ENCODE data around the gene RFXANK.
A peak's percentile ranks its signal among the peaks of the same experiment; 100 is the strongest.
"Not testable (repeated sequence)": the region's sequence is repeated elsewhere in the genome, so short reads cannot be mapped to it uniquely, and the experiment has no call there.

The RFXANK gene, protein sequence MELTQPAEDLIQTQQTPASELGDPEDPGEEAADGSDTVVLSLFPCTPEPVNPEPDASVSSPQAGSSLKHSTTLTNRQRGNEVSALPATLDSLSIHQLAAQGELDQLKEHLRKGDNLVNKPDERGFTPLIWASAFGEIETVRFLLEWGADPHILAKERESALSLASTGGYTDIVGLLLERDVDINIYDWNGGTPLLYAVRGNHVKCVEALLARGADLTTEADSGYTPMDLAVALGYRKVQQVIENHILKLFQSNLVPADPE

DNA sequence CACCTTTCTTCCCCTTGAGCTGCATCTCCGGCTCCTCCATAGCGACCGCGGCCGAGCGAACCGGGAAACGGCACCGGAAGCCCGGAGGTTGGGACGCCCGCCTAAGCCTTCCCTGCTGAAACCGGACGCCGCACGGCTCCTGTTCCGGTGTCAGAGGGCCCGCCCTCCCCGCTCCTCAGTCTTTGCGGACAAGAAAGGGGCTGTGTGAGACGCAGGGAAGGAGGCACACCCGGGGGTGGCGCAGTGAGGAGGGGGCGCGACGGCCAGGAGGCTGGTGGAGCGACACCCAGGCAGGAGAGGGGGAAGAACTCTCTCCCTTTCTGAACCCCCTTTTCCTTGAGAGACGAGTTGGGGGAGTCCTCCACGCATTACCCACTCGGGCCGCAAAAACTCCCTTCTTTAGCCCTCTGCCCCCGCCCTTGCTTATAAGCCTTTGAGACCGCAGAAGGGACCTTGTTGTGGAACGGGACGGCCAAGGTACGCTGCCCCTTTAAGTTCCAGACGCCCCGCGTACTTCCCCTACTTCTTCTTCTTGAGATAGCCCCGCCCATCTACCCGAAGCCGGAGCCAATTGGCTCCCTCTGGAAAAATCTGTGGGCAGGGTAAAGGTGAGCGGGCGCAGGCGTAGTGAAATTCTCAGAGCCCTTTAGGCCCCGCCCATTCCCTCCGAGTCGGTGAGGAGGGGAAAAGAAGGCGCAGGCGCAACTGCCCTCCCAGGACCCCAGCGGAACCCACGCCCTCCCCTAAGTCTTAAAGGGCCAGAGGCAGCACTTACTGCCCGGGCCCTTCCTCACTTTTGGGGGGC, at the start of gene RFXANK, which contains the start of gene BORCS8:
RFXANK (plus strand) TSS at position 181 of the 805 bp plus-strand sequence. CDS start 1,689 bp downstream, outside the sequence.
BORCS8 (minus strand) TSS at position 75 of the 805 bp plus-strand sequence; CDS start at position 40, 35 bp downstream.
- peak; percentile 92 for DNase-seq

DNA sequence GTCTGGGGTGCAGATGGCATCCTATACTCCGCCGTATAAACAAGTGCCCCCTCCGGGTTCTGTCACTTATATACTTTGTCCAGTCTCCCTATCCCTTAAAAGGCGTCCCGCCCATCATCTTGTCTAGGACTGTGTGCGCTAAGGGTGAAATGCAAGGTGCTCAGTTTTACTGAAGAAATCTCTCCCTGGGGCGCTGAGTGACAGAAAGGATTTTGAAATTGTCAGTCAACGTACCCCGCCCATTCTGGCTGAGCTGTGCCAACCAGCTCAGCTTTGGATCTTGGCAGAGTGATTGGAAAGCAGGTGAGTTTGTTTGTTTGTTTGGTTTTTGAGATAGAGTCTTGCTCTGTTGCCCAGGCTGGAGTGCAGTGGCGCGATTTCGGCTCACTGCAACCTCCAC, 49.7 kb upstream of the RFXANK start:
- no peak for DNase-seq

DNA sequence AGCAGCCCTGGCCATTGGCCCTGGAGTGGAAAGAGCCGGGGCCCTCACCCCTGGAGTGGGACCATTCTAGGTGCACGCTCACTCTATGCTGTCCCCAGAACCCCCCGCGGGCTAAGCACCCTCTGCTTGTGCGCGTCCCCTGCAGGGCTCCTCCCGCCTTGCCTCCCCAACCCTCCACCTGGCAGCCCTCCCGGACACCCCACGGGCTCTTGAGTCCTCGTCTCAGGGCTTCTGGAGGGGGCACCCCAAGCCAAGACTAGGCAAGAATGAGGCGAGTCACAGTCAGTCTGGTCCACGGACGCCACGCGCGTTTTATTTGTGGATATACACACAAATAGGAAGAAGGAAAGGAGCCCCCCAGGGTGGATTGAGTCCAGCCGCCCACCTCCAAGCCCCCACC, 46.8 kb upstream of the RFXANK start:
- no peak for DNase-seq

DNA sequence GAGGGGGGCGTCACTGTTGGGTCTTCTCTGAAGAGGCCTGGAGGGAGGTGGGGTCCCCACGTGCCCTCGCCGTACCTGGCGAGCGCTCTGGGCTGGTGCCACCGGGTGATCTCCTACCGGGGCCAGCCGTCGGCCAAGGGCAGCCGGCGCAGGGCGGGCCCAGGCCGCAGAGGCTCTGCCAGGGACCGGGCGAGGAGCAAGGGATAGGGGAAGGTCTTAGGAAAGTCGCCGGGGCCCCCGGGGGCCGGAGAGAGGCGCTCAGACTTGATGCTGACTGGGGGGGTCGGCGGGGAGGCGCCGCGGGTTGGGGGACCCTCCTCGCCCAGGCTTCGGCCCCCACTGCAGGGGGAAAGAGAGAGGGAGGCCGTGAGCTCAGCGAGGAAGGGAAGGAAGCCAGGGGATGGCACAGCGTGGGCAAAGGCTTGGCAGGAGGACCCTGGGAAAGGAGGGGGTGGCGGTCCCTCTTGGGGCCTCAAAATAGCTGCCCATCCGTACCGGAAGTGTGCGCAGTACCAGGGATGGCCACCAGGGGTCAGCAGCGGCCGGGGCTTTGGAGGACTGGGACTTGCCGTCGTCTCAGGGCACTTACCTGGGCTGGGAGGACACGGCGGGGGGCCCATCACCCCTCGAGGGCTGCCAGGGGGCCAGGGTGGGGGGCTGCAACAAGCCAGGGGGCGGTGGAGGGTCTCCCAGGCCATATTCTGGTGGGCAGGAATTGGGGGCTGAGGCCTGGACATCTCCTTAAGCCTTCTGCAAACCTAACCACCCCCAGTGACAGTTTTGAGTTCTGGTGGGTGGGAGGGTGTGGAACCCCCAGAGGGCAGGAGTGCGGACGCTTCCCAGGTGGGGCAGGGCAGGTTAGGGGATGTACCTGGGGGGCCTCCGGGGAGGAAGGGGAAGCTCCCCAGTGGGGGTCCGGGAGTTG, 46.1 kb upstream of the RFXANK start:
- DNase-seq: peak; percentile 77

DNA sequence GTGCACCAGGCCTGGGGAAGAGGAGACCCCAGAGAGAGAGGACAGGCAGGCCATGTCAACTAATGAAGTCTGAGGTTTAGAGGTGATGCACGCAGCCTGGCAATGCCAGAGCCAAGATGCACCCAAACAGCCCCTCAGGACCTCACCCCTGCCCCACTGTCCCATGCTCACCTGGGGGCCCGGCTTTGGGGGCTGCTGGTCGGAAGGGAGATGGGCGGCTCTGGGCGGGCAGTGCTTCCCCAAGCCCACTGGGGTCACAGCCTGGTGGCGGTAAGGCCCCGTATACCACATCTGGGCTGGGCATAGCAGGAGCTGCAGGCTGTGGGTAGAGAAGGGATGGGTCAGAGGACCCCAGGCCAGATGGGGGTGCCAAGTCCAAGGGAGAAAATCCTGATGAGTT, 45.2 kb upstream of the RFXANK start:
- no peak for DNase-seq

DNA sequence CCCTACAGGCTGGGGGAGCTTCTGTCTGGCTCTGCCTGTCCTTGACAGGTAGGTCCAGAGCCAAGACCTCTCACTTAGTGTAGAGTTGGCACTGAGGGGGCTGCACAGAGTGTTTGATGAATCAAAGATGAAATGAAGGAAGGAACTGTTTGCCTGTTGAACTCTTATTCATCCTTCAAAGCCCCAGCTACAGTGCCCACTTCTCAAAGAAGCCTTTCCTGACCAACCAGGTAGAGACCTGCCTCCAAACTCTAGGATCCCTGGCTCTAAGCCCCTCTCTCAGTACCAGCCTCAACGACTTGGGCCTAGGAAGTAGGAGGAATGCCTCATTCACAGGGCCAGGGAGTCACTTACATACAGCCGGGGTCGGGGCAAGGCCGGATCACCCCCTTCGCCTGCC, 44.7 kb upstream of the RFXANK start:
- DNase-seq: no peak

DNA sequence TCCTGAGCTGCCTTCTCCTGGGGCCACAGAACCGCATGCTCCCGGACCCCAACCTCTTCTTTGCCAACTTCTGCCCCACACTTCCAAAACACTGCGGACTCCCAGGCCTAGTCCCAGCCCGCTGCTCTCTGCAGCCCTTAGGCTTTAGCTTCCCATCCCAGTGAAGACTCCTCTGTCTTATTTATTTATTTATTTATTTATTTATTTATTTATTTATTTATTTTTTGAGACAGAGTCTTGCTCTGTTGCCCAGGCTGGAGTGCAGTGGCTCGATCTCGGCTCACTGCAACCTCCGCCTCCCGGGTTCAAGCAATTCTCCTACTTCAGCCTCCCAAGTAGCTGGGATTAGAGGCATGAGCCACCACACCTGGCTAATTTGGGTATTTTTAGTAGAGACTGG, 43.6 kb upstream of the RFXANK start:
- not testable (repeated sequence) for DNase-seq

DNA sequence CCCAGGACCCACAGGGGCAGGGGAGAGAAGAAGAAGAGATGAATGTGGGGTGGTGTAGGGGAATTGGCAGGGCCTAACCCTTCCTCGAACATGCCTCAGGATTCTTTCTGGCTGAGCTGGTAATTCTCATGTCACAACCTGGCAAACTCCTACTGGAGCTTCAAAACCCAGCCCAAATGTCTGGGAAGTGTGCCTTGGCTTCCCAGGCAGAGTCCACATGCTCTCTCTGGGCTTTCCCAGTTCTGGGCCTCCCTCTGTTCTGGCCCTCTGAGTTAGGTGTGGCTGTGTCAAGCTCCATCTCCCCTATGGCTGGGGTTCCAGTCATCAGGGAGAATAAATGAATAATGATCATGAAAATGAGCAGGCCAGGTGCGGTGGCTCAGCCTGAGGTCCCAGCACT, 42.6 kb upstream of the RFXANK start:
- DNase-seq: no peak

DNA sequence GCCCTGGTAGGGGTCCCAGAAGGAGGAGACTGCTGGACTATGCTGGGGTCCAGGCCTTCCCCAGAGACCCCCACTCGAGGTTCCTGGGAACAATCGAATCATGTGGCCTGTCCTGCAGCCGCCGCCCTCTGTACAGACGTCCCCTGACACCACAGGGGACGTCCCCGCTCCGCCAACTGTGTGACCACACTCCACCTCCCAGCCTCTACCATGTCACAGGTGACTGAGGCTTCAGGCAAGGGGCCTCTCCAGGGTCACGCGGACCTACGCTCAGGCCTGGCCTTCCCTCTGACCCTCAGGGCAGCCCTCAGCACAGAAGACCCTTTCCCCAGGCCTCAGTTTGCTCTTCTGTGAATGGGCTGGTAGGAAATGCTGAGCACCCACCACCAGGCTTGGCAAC, 40.6 kb upstream of the RFXANK start:
- DNase-seq: no peak

DNA sequence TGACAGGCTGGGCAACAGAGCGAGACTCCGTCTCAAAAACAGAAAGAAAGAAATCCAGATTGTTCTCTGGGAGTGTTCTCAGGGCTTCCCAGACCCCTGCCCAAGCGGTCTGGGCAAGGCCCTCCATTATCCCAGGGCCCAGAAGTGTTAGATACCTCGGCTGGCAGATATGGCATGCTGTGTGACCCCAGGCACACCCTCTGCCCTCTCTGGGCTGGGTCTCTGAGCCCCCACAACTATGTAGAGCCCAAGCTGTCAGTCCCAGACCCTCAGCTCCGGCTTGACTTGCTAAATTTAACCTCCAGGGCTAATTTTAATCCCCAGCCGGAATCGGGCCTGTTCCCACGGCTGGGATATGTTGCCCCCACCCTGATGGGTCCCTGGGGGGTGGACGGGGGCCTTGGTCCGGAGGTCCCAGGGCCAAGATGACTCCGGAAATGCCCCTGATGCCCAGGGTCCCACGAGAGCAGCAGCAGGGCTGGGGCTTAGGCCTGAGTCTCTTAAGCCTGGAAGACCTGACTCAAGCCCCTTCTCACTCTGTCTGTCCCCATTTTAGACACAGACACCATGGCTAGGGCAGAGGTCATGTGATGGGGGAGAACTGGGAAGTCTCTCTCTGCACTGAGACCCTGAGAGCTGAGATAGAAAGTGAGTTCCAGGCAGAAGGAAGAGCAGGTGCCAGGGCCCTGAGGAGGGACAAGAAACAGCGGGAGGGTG, 39.2 kb upstream of the RFXANK start:
- no peak for DNase-seq

DNA sequence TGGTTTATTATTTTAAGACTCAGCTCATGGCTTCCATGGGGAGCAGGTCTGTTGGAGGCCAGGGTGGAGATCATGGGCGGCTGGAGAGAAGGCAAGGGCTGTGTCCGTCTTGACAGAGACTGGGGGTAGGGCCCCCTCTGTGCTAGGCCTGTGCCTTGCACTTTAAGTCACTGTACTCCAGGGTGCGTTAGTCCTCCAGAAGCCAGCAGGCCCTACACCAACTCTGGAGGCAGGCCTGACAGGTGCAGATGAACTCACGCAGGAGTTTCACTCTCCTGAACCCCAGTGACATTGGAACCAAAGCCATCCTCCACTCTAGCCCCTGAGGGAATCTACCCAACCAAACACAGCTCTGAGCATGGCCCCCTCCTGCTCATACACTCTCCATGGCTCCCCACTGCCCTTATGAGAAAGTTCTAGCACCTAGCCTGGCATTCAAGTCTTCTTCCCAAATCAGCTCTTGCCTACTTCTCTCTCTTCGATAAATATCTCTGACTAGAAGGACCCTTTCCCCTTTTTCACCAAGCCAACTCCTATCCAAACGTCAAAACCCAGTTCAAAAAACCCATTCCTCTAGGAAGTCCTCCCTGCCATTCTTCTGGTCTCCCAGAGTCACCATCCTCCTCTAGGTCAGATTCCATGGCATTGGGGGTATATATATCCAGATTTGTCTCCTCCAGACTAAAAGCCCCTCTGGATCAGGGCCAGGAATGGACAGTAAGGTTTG, 37.1 kb upstream of the RFXANK start:
- DNase-seq: no peak

DNA sequence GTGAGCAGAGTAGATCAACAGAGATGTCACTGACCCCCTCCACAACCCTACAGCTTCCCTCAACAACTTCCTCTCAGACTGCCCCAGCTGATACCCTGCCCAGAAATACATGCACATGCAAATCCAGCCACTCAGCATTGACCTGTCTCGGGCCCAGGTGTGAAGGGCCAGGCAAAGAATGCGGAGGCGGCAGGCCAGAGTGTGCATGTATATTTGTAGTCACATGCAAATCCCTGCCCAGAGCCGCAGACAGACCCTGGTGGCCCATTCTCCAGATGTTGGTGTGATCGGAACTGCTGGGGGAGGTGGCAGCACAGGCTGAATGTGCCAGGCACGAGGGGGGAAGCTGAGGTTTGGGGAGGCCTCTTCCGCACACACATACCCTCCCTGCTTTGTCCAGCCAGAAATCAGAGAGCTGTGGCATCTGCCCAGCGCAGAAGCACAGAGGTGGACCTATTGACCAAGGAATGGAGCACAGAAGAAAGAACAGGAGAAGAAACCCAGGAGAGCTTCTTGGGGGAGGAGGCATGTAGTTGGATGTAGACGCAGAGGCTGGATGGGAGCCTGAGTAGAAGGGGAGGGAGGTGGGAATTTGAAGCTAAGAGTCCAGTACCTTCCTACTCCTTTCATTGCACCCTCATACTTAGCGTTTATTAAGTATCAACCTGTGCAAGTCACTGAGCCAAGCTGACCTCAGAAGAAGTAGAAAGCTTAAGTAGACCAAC, 36.4 kb upstream of the RFXANK start:
- no peak for DNase-seq

DNA sequence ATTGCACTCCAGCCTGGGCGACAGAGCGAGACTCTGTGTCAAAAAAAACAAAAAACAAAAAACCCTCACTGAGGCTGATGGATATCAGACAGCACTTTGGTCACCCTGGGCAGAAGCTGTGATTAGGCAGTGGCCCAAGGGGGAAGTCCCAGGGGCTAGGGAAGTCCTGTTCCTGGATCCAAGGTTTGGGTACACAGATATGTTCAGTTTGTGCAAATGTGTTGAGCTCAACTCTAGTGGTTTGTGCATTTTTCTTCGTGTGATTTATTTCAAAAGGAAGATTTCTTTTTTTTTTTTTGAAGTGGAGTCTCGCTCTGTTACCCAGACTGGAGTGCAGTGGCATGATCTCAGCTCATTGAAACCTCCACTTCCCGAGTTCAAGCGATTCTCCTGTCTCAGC, 34.2 kb upstream of the RFXANK start:
- no peak for DNase-seq

DNA sequence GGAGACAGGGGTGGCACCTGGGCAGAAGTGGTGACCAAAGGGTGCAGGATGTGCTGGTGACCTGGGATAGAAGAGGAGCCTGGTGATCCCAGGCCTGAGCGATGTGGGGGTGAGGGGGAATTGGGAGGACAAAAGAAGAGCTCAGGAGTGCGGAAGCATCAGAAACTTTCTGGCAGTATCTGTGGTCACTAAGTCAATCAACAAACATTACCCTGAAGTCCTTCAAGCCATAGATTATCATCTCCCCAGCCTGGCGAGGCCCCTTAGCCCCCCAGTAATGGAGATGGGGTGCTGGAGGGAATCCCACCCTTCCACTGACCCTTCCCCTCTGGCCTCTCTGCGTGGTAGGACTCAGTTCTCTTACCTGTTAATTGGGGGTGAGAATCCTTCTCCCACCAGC, 32.5 kb upstream of the RFXANK start:
- DNase-seq: no peak

DNA sequence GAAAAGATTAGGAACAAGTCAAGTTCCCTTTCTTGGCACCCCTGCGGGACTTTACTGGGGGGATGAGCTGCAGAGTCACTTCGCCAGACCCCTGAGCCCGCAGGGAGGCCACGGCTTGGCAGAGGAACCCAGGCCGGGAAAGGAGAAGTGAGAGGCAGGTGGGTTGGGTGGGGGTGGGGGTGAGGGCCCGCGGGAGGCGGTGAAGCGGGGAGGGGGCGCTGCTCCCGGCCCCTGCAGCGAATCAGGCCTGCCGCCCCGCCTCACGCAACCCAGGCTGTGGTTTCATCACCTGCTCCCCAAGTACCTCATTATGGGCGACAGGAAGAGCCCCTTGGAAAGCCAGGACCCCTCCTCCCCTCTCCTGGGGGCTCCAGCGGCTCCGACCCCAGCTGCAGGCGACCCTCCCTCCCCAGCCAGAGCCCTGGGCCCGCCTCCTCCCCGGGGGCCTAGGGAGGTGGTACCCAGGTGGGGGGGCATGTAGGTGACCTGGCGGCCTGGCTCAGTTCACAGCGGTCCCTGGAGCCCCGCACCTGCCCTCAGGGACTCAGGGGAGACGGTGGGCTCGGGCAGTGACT, 31.5 kb upstream of the RFXANK start:
- no peak for DNase-seq

DNA sequence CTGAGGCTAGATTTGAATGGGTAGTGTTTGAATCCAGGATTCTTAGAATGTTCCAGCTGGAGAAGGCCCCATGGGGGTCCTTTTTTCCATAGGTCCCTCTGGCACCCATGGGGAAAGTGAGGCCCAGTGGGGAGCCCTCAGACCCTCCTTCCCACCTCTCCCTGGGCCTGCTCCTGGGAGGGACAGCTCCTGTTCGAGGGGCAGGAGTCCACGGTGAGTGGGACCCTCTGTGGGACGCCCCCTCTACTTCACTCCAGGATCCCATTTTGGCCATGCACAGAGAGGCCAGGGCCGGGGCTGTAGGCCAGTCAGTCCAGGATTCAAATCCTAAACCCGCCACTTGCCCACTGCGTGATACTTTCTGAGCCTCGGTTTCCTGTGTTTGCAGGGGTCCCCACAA, 29.6 kb upstream of the RFXANK start:
- DNase-seq: no peak

DNA sequence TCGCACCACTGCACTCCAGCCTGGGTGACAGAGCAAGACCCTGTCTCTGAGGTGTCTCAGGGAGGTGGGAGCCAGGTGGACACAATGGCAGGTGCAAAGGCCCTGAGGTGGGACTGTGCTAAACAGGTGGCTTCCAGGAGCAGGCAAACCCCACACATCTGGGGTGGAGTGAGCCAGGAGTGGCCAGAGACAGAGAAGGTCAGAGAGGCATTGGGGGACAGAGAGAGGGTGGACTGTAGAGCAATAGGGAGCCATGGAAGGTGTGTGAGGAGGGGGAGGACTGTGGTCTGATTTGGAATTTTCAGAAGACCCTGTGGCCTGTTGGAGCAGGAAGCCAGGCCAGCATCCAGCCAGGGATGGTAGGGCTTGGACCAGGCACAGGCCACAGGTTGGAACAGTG, 26.7 kb upstream of the RFXANK start:
- DNase-seq: no peak

DNA sequence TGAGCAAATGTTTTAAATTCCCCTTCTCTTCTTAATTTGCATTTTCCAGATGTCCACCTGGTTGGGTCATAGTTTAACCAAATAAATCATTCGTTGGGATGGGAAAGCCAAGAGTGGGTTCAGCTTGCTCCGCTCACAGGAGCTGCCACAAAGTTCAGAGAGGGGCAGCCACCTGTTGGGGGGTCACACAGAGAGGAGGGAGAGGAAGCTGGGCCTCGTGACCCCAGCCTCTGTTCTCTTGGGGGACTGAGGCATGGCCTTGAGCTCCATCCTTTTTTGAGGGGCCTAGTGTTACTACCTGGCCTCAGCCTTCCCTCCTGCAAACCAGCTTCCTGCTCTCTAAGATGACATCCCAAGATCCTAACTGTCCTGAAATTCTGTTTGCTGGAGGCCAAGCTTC, 24.4 kb upstream of the RFXANK start:
- no peak for DNase-seq

DNA sequence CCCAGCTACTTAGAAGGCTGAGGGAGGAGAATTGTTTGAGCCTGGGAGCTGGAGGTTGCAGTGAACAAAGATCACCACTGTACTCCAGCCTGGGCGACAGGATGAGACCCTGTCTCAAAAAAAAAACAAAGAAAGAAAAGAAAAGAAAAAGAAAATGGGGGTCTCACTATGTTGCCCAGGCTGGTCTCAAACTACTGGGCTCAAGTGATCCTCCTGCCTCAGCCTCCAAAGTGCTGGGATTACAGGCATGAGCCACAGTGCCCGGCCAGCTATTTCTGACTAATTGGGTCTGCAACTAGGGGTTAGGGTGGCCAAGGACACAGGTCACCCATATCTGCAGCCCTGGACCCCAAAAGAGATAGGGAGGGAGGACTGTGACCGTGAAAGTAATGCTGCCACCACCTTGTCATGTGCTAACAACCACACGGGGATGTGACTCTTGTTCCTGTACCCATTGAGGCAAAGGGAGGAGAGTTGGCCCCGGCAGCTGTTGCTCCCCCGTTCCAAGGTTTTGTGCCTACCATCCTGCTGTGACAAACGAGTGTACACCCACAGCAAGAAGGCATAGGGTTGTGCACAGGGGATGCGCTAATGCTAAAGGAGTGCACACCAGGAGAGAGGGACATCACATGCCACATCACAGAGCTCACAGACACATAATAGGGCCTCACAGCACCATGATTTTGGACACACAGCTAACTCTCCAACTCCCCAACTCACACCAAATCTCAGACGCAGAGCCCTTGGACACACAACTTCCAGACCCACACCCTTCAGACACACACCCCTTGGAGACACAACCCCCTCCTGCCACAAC, 22.6 kb upstream of the RFXANK start:
- DNase-seq: no peak
